ENCODE measurements around the gene NRBF2.
"Not testable (repeated sequence)": the region's sequence is repeated elsewhere in the genome, so short reads cannot be mapped to it uniquely, and the experiment has no call there.

NRBF2 gene

GRCh38 chr10:63125459-63125858 is 7.7 kb upstream of the NRBF2 start:
- FAIRE-seq (no peak), DNase-seq (ENCODE audit: insufficient read length) (no peak)
- TF ChIP-seq POLR2A (IDR thresholded peaks at IDR 0.05; ENCODE audit: low read depth, low read length) (no peak), POLR2AphosphoS5 (IDR thresholded peaks at IDR 0.05; ENCODE audit: low read depth, low read length) (no peak)

GRCh38 chr10:63128443-63128842 is 4.7 kb upstream of the NRBF2 start:
- FAIRE-seq (no peak), DNase-seq (ENCODE audit: insufficient read length) (no peak)
- TF ChIP-seq POLR2A (IDR thresholded peaks at IDR 0.05; ENCODE audit: low read depth, low read length): no peak
- no peak for TF ChIP-seq TAF1 (IDR thresholded peaks at IDR 0.05; ENCODE audit: borderline replicate concordance, low read depth, low read length)
- no peak for TF ChIP-seq POLR2AphosphoS5 (IDR thresholded peaks at IDR 0.05; ENCODE audit: low read depth, low read length)

GRCh38 chr10:63129888-63130287 is 3.2 kb upstream of the NRBF2 start:
- FAIRE-seq (no peak), DNase-seq (ENCODE audit: insufficient read length) (no peak)
- TF ChIP-seq POLR2AphosphoS5 (IDR thresholded peaks at IDR 0.05; ENCODE audit: low read depth, low read length): no peak
- TF ChIP-seq TAF1 (IDR thresholded peaks at IDR 0.05; ENCODE audit: borderline replicate concordance, low read depth, low read length): no peak
- no peak for TF ChIP-seq POLR2A (IDR thresholded peaks at IDR 0.05; ENCODE audit: low read depth, low read length)

GRCh38 chr10:63132651-63133055 is 475 bp upstream of the NRBF2 start:
- DNase-seq (ENCODE audit: insufficient read length) (no peak), FAIRE-seq (no peak)
- TF ChIP-seq TAF1 (IDR thresholded peaks at IDR 0.05; ENCODE audit: borderline replicate concordance, low read depth, low read length): no peak

- no peak for TF ChIP-seq POLR2AphosphoS5 (IDR thresholded peaks at IDR 0.05; ENCODE audit: low read depth, low read length)
- TF ChIP-seq POLR2A (IDR thresholded peaks at IDR 0.05; ENCODE audit: low read depth, low read length): no peak
- TF ChIP-seq TAF1 (IDR thresholded peaks at IDR 0.05; ENCODE audit: borderline replicate concordance, low read depth, low read length): no peak
- DNase-seq (ENCODE audit: insufficient read length) (no peak), FAIRE-seq (peak; percentile 73)
These were observed 861 bp downstream of the NRBF2 start for GRCh38 chr10:63133821-63134557.

- no peak for FAIRE-seq
- no peak for DNase-seq (ENCODE audit: insufficient read length)
- TF ChIP-seq POLR2AphosphoS5 (IDR thresholded peaks at IDR 0.05; ENCODE audit: low read depth, low read length): no peak
- TF ChIP-seq POLR2A (IDR thresholded peaks at IDR 0.05; ENCODE audit: low read depth, low read length): no peak
- no peak for TF ChIP-seq TAF1 (IDR thresholded peaks at IDR 0.05; ENCODE audit: borderline replicate concordance, low read depth, low read length)
These were observed 4.2 kb downstream of the NRBF2 start for GRCh38 chr10:63137306-63137705.

GRCh38 chr10:63140077-63140476 is 6.9 kb downstream of the NRBF2 start:
- DNase-seq (ENCODE audit: insufficient read length) (no peak), FAIRE-seq (no peak)
- TF ChIP-seq POLR2AphosphoS5 (IDR thresholded peaks at IDR 0.05; ENCODE audit: low read depth, low read length) (no peak), POLR2A (IDR thresholded peaks at IDR 0.05; ENCODE audit: low read depth, low read length) (no peak), TAF1 (IDR thresholded peaks at IDR 0.05; ENCODE audit: borderline replicate concordance, low read depth, low read length) (no peak)

- DNase-seq (ENCODE audit: insufficient read length) (no peak), FAIRE-seq (no peak)
- TF ChIP-seq POLR2AphosphoS5 (IDR thresholded peaks at IDR 0.05; ENCODE audit: low read depth, low read length) (no peak), TAF1 (IDR thresholded peaks at IDR 0.05; ENCODE audit: borderline replicate concordance, low read depth, low read length) (no peak), POLR2A (IDR thresholded peaks at IDR 0.05; ENCODE audit: low read depth, low read length) (no peak)
These were observed 9.0 kb downstream of the NRBF2 start for GRCh38 chr10:63142136-63142535.

- peak; percentile 5 for FAIRE-seq
- no peak for DNase-seq (ENCODE audit: insufficient read length)
- no peak for TF ChIP-seq POLR2AphosphoS5 (IDR thresholded peaks at IDR 0.05; ENCODE audit: low read depth, low read length)
- TF ChIP-seq POLR2A (IDR thresholded peaks at IDR 0.05; ENCODE audit: low read depth, low read length): no peak
- TF ChIP-seq TAF1 (IDR thresholded peaks at IDR 0.05; ENCODE audit: borderline replicate concordance, low read depth, low read length): no peak
These were observed 10.9 kb downstream of the NRBF2 start for GRCh38 chr10:63143987-63144386.

- TF ChIP-seq POLR2AphosphoS5 (IDR thresholded peaks at IDR 0.05; ENCODE audit: low read depth, low read length) (no peak), TAF1 (IDR thresholded peaks at IDR 0.05; ENCODE audit: borderline replicate concordance, low read depth, low read length) (no peak), POLR2A (IDR thresholded peaks at IDR 0.05; ENCODE audit: low read depth, low read length) (no peak)
- no peak for FAIRE-seq
- DNase-seq (ENCODE audit: insufficient read length): no peak
These were observed 12.7 kb downstream of the NRBF2 start for GRCh38 chr10:63145782-63146181.

GRCh38 chr10:63146503-63146902 is 13.4 kb downstream of the NRBF2 start:
- no peak for FAIRE-seq
- DNase-seq (ENCODE audit: insufficient read length): no peak
- TF ChIP-seq POLR2AphosphoS5 (IDR thresholded peaks at IDR 0.05; ENCODE audit: low read depth, low read length) (no peak), TAF1 (IDR thresholded peaks at IDR 0.05; ENCODE audit: borderline replicate concordance, low read depth, low read length) (no peak), POLR2A (IDR thresholded peaks at IDR 0.05; ENCODE audit: low read depth, low read length) (no peak)

- no peak for TF ChIP-seq POLR2A (IDR thresholded peaks at IDR 0.05; ENCODE audit: low read depth, low read length)
- no peak for TF ChIP-seq TAF1 (IDR thresholded peaks at IDR 0.05; ENCODE audit: borderline replicate concordance, low read depth, low read length)
- TF ChIP-seq POLR2AphosphoS5 (IDR thresholded peaks at IDR 0.05; ENCODE audit: low read depth, low read length): no peak
- no peak for DNase-seq (ENCODE audit: insufficient read length)
- FAIRE-seq: no peak
These were observed 17.6 kb downstream of the NRBF2 start for GRCh38 chr10:63150745-63151144.

GRCh38 chr10:63153868-63154545 is 20.9 kb downstream of the NRBF2 start:
- FAIRE-seq; DNase-seq (ENCODE audit: insufficient read length): not testable (repeated sequence)
